BJ (cell line): ENCODE measurements around the gene PLEKHA1. TPM values are rescaled to one million over a fixed set of nuclear protein-coding genes. Genes with fewer than 3 reads are reported as not detected.

Experiments used
- CTCF ChIA-PET: fragments of 350-600 bp; formaldehyde crosslinking; extraction: SDS; loops from one replicate; lab custom pipeline; 2021; ENCODE audit warnings: antibody characterized with exemption, inconsistent platforms; lab: Yijun Ruan, JAX
- POLR2A ChIA-PET: fragments of 300-600 bp; sonication (Branson Sonifier 250); formaldehyde crosslinking; extraction: SDS; loops from one replicate; lab custom pipeline; 2021; ENCODE audit warnings: antibody characterized with exemption; lab: Charles Lee
- DNase-seq: peaks from one replicate; pipeline ENCODE4 v3.0.0-alpha.2; 2011; ENCODE audit warnings: low read depth
- H3K27me3 ChIP-seq: 2 replicates; pipeline ENCODE4 v1.6.0; 2011; ENCODE audit warnings: low read length; ENCODE audit not compliant: control insufficient read depth, insufficient read depth
- H3K36me3 ChIP-seq: 2 replicates; pipeline ENCODE4 v1.5.1; 2011; ENCODE audit warnings: low read length; ENCODE audit not compliant: control insufficient read depth, insufficient read depth
- H3K4me3 ChIP-seq: 2 replicates; pipeline ENCODE4 v1.5.1; 2011; ENCODE audit warnings: low read depth, mild to moderate bottlenecking, control low read depth, low read length
- polyA plus RNA-seq: library from polyadenylated mRNA; depleted of rRNA; stranded (reverse); fragments of >200 nt; gene quantifications from 2 replicates; pipeline ENCODE4 v1.2.3, GENCODE V29; 2011
- TF ChIP-seq, protein P1 (sequence below): IDR thresholded peaks from 2 replicates; pipeline ENCODE4 v1.5.1; 2011; ENCODE audit warnings: low read depth, mild to moderate bottlenecking, control low read depth, inconsistent platforms, low read length, moderate library complexity; ENCODE audit not compliant: insufficient read depth

Gene PLEKHA1
- polyA plus RNA-seq, 1 experiment: 18.6 TPM

DNA sequence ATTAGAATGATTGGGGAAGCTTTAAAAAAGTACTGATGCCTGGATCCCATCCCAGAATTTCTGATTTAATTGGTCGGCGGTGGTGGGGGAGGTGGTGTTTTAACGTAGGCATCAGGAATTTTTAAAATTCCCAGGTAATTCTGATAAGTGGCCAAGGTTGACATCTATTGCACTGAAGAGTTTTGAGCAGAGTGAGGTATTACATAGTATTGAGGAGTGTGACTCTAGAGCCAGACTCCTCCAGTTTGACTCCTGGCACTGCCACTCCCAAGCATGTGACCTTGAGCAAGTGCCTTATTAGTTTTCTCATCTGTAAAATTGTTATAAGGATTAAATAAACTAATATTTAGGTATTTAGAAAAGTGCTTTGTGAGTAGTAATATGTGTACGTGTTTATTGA, 6.2 kb downstream of the PLEKHA1 start:
- Histone ChIP-seq H3K36me3 (no peaks in the 10 kb centered on the region), H3K27me3 (no peaks in the 10 kb centered on the region), H3K4me3 (no peak overlapping the region)
- ChIA-PET CTCF (no interaction called here), POLR2A (no interaction called here)
- TF ChIP-seq, protein P1, sequence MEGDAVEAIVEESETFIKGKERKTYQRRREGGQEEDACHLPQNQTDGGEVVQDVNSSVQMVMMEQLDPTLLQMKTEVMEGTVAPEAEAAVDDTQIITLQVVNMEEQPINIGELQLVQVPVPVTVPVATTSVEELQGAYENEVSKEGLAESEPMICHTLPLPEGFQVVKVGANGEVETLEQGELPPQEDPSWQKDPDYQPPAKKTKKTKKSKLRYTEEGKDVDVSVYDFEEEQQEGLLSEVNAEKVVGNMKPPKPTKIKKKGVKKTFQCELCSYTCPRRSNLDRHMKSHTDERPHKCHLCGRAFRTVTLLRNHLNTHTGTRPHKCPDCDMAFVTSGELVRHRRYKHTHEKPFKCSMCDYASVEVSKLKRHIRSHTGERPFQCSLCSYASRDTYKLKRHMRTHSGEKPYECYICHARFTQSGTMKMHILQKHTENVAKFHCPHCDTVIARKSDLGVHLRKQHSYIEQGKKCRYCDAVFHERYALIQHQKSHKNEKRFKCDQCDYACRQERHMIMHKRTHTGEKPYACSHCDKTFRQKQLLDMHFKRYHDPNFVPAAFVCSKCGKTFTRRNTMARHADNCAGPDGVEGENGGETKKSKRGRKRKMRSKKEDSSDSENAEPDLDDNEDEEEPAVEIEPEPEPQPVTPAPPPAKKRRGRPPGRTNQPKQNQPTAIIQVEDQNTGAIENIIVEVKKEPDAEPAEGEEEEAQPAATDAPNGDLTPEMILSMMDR: no peak
- no peak for DNase-seq

DNA sequence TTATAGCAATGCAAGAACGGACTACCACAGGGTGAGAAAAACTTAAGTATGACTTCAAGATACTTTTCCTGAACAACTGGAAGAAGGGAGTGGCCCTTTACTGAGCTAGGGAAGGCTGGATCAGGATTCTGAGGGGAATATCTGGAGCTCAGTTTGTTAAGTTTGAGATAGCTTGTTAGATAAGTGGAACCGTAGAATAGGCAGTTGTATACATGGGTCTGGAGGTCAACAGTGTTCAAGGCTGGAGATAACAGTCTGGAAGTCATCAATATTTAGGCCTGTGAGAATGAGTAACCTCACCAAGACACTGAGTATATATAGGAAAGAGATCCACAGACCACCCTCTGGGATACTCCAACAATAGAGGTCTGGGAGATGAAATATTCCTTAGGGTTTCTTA, 7.2 kb downstream of the PLEKHA1 start:
- H3K4me3 ChIP-seq: no peak overlapping the region
- ChIA-PET POLR2A (no interaction called here), CTCF (interaction anchor here (1.2 kb wide), 1 partner anchor 53 kb away, joined by 3 read pairs; no protein-coding TSS in a partner anchor)
- no peak for DNase-seq
- H3K36me3 ChIP-seq: no peaks in the 10 kb centered on the region
- no peaks in the 10 kb centered on the region for H3K27me3 ChIP-seq
- TF ChIP-seq, protein P1: no peak

DNA sequence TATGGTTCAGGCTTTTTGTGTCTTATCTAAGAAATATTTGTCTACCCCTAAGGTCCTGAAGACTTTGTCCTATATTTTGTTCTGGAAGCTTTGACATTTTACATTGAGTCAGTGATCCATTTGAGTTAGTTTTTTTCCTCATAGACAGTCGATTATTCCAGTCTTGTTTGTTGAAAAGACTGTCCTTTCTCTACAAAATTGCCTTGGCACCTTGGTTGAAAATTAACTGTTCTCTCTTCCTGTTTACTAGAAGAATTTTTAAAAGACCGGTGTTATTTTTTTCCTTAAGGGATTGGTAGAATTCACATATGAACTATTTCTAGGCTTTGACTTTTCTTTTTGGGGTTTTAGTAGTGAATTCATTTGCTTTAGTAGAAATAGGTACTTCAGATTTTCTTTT, 12.0 kb downstream of the PLEKHA1 start:
- POLR2A ChIA-PET: interaction anchor here (0.5 kb wide), 1 partner anchor 12 kb away, joined by 7 read pairs; the partner anchor contains the start of gene PLEKHA1
- Histone ChIP-seq H3K4me3 (no peak overlapping the region), H3K27me3 (no peaks in the 10 kb centered on the region), H3K36me3 (no peaks in the 10 kb centered on the region)
- no peak for DNase-seq
- TF ChIP-seq, protein P1: no peak
- CTCF ChIA-PET: no interaction called here

DNA sequence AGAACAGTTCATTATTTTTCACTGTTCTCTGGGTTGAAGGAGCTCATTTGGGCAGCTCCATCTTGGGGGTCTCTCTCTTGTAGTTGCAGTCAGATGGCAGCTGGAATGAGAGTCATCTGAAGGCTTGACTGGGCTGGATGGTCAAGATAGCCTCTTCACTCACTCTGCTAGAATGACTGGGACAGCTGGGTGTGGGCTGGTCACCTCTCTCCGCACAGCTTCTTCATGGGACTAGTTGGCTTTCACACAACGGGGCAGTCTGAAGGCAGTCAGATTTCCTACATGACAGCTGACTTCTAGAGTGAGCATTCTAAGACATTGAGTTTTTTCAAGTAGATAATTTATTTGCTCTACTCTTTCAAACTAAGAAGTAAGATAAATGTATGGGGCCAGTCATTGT, 13.1 kb downstream of the PLEKHA1 start:
- Histone ChIP-seq H3K27me3 (no peaks in the 10 kb centered on the region), H3K4me3 (no peak overlapping the region), H3K36me3 (no peaks in the 10 kb centered on the region)
- CTCF ChIA-PET: interaction anchor here (0.5 kb wide), 1 partner anchor 66 kb away, joined by 4 read pairs; no protein-coding TSS in a partner anchor
- DNase-seq: no peak
- POLR2A ChIA-PET: interaction anchor here (0.6 kb wide), 1 partner anchor 634 kb away, joined by 3 read pairs; no protein-coding TSS in a partner anchor
- TF ChIP-seq, protein P1: no peak

DNA sequence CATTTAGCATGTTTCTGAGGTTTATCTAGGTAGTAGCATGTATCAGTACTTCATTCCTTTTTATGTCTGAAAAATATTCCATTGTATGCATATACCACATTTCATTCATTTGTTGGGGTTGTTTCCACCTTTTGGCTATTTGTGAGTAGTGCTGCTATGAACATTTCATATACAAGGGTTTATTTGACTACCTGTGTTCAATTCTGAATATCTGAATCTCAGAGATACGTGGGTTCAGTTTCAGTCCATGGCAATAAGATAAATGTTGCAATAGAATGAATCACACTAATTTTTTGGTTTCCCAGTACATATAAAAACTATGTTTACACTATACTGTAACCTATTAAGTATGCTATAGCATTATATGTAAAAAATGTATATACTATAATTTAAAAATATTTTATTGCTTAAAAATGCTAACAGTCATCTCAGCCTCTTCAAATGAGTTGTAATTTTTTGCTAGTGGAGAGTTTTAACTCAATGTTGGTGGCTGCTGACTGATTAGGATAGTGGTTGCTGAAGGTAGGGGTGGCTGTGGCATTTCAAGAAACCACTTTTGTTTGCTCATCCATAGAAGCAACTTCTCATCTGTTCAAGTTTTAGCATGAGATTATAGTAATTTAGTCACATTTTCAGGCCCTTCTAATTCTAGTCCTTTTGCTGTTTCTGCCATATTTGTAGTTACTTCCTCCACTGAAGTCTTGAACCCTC, 13.9 kb downstream of the PLEKHA1 start:
- DNase-seq: no peak
- POLR2A ChIA-PET: no interaction called here
- TF ChIP-seq, protein P1: no peak
- CTCF ChIA-PET: no interaction called here
- H3K27me3 ChIP-seq: no peaks in the 10 kb centered on the region
- no peak overlapping the region for H3K4me3 ChIP-seq
- no peaks in the 10 kb centered on the region for H3K36me3 ChIP-seq
